H9 (cell line): ENCODE data around the gene USP53. TPM values are rescaled to one million over a fixed set of nuclear protein-coding genes. Genes with fewer than 3 reads are reported as not detected.

Experiments used
- DNase-seq: peaks from one replicate; pipeline ENCODE4 v3.0.0-alpha.2; 2017
- H2AFZ ChIP-seq: one replicate; pipeline ENCODE4 v1.6.1; 2013; ENCODE audit warnings: mild to moderate bottlenecking, low read length, control low read depth, moderate library complexity
- H2AK5ac ChIP-seq: 2 replicates; pipeline ENCODE4 v1.6.1; 2013; ENCODE audit warnings: low read length, control low read depth, mixed read lengths; ENCODE audit not compliant: insufficient read length
- H2BK120ac ChIP-seq: one replicate; pipeline ENCODE4 v1.6.1; 2013; ENCODE audit warnings: low read depth, mild to moderate bottlenecking, low read length, control low read depth, inconsistent platforms; ENCODE audit not compliant: poor library complexity, severe bottlenecking
- H2BK12ac ChIP-seq: 2 replicates; pipeline ENCODE4 v1.6.1; 2013; ENCODE audit warnings: low read length, control low read depth, mixed read lengths, low read depth; ENCODE audit not compliant: insufficient read length
- H2BK15ac ChIP-seq: 2 replicates; pipeline ENCODE4 v1.6.1; 2013; ENCODE audit warnings: low read depth, low read length, control low read depth
- H2BK20ac ChIP-seq: one replicate; pipeline ENCODE4 v1.6.1; 2013; ENCODE audit warnings: low read depth, mild to moderate bottlenecking, low read length, control low read depth, inconsistent platforms; ENCODE audit not compliant: poor library complexity, severe bottlenecking
- H2BK5ac ChIP-seq: 2 replicates; pipeline ENCODE4 v1.6.1; 2013; ENCODE audit warnings: low read length, control low read depth, mixed read lengths; ENCODE audit not compliant: insufficient read length
- H3K14ac ChIP-seq: 2 replicates; pipeline ENCODE4 v1.6.1; 2013; ENCODE audit warnings: low read length, control low read depth; ENCODE audit not compliant: insufficient read depth
- H3K18ac ChIP-seq: 2 replicates; pipeline ENCODE4 v1.6.1; 2013; ENCODE audit warnings: low read depth, mild to moderate bottlenecking, mixed read lengths, low read length, control low read depth; ENCODE audit not compliant: insufficient read length
- H3K23ac ChIP-seq: 2 replicates; pipeline ENCODE4 v1.6.1; 2013; ENCODE audit warnings: low read length, control low read depth, mixed read lengths, low read depth; ENCODE audit not compliant: insufficient read length
- H3K23me2 ChIP-seq: 2 replicates; pipeline ENCODE4 v1.6.1; 2013; ENCODE audit warnings: low read depth, mild to moderate bottlenecking, mixed read lengths, low read length, control low read depth; ENCODE audit not compliant: insufficient read length, poor library complexity, severe bottlenecking
- H3K27ac ChIP-seq: 2 replicates; pipeline ENCODE4 v1.5.1; 2013; ENCODE audit warnings: low read length, control low read depth, mixed read lengths, low read depth; ENCODE audit not compliant: insufficient read length
- H3K27me3 ChIP-seq: 2 replicates; pipeline ENCODE4 v1.6.1; 2013; ENCODE audit warnings: low read length, control low read depth, inconsistent platforms; ENCODE audit not compliant: insufficient read depth
- H3K4ac ChIP-seq: 2 replicates; pipeline ENCODE4 v1.6.1; 2013; ENCODE audit warnings: low read depth, mild to moderate bottlenecking, control low read depth, inconsistent platforms, low read length, moderate library complexity
- H3K4me1 ChIP-seq: 2 replicates; pipeline ENCODE4 v1.6.1; 2013; ENCODE audit warnings: low read length, control low read depth, inconsistent platforms; ENCODE audit not compliant: insufficient read depth
- H3K4me2 ChIP-seq: 2 replicates; pipeline ENCODE4 v1.6.1; 2013; ENCODE audit warnings: low read length, control low read depth, mixed read lengths; ENCODE audit not compliant: insufficient read length, insufficient read depth
- H3K56ac ChIP-seq: 2 replicates; pipeline ENCODE4 v1.6.1; 2013; ENCODE audit warnings: low read depth, mild to moderate bottlenecking, mixed read lengths, low read length, control low read depth; ENCODE audit not compliant: insufficient read length
- H3K79me1 ChIP-seq: 2 replicates; pipeline ENCODE4 v1.6.1; 2013; ENCODE audit warnings: low read depth, mild to moderate bottlenecking, moderate library complexity, low read length, control low read depth, inconsistent platforms; ENCODE audit not compliant: insufficient read depth, poor library complexity, severe bottlenecking
- H3K79me2 ChIP-seq: 2 replicates; pipeline ENCODE4 v1.6.1; 2013; ENCODE audit warnings: low read length, control low read depth, inconsistent platforms; ENCODE audit not compliant: insufficient read depth
- H3K9ac ChIP-seq: 2 replicates; pipeline ENCODE4 v1.6.1; 2013; ENCODE audit warnings: low read length, control low read depth, mixed read lengths; ENCODE audit not compliant: insufficient read length; ENCODE audit errors: extremely low read depth
- H3K9me3 ChIP-seq: one replicate; pipeline ENCODE4 v1.6.1; 2013; ENCODE audit warnings: low read depth, low read length, inconsistent platforms; ENCODE audit not compliant: control insufficient read depth
- H3T11ph ChIP-seq: one replicate; pipeline ENCODE4 v1.6.1; 2013; ENCODE audit warnings: mild to moderate bottlenecking, low read length, control low read depth, inconsistent platforms
- H4K20me1 ChIP-seq: one replicate; pipeline ENCODE4 v1.6.1; 2013; ENCODE audit not compliant: control insufficient read depth, insufficient read length, insufficient read depth
- H4K5ac ChIP-seq: 2 replicates; pipeline ENCODE4 v1.6.1; 2013; ENCODE audit warnings: low read depth, mild to moderate bottlenecking, mixed read lengths, low read length, control low read depth; ENCODE audit not compliant: insufficient read length
- H4K8ac ChIP-seq: replicated peaks from 2 replicates; pipeline ENCODE4 v1.6.1; 2013; ENCODE audit warnings: low read length, control low read depth, mixed read lengths, low read depth; ENCODE audit not compliant: insufficient read length
- H4K91ac ChIP-seq: 2 replicates; pipeline ENCODE4 v1.6.1; 2013; ENCODE audit warnings: low read depth, mild to moderate bottlenecking, moderate library complexity, mixed read lengths, low read length, control low read depth; ENCODE audit not compliant: insufficient read length
- H3K27ac Mint-ChIP-seq, 3 experiments: 2 replicates in 2 of 3; 3 replicates in 1 of 3; pipeline ENCODE4 v1.8.0; 2020 to 2021; ENCODE audit warnings: mixed read lengths in 3 of 3, mild to moderate bottlenecking in 1 of 3, moderate library complexity in 1 of 3
- H3K27me3 Mint-ChIP-seq: 2 replicates; pipeline ENCODE4 v1.8.0; 2021; ENCODE audit warnings: low read depth, mild to moderate bottlenecking, moderate library complexity, mixed read lengths
- H3K36me3 Mint-ChIP-seq, 3 experiments: 2 replicates in 2 of 3; 3 replicates in 1 of 3; pipeline ENCODE4 v1.8.0; 2020 to 2021; ENCODE audit warnings: low read depth in 3 of 3, mixed read lengths in 3 of 3; ENCODE audit not compliant: insufficient read depth in 1 of 3
- H3K4me1 Mint-ChIP-seq, 2 experiments: 2 replicates each; pipeline ENCODE4 v1.8.0; 2020; ENCODE audit warnings: mixed read lengths in 2 of 2
- H3K4me3 Mint-ChIP-seq, 2 experiments: 2 replicates in 1 of 2; 3 replicates in 1 of 2; pipeline ENCODE4 v1.8.0; 2020 to 2021; ENCODE audit warnings: mild to moderate bottlenecking in 2 of 2, mixed read lengths in 2 of 2, moderate library complexity in 1 of 2
- H3K9me3 Mint-ChIP-seq, 2 experiments: 2 replicates in 1 of 2; 3 replicates in 1 of 2; pipeline ENCODE4 v1.8.0; 2020; ENCODE audit warnings: mild to moderate bottlenecking in 2 of 2, mixed read lengths in 2 of 2, moderate library complexity in 1 of 2
- CTCF ChIP-seq: fragments of 200-600 bp; sonication (generic); conservative IDR thresholded peaks from 3 replicates; pipeline ENCODE4 v1.8.0; 2021; ENCODE audit warnings: antibody characterized with exemption, mild to moderate bottlenecking
- total RNA-seq: library from RNA; stranded (reverse); gene quantifications from 2 replicates; pipeline ENCODE4 v1.2.1, GENCODE V29; 2021

The USP53 gene
- total RNA-seq, 1 experiment from 2014 or later: 18.4 TPM

- DNase-seq: no peak
- Histone ChIP-seq H2AFZ (no peak overlapping the region), H3K79me2 (no peaks in the 10 kb centered on the region), H4K91ac (no peak overlapping the region), H3K23ac (no peak overlapping the region), H4K8ac (no peak overlapping the region), H3K4me2 (no peak overlapping the region), H3T11ph (no peak overlapping the region), H3K56ac (no peak overlapping the region), H3K18ac (no peak overlapping the region), H3K79me1 (no peaks in the 10 kb centered on the region), H3K27ac (no peak overlapping the region), H2AK5ac (no peak overlapping the region), H2BK20ac (no peak overlapping the region), H3K9me3 (no peaks in the 10 kb centered on the region), H4K20me1 (no peaks in the 10 kb centered on the region), H3K4me1 (no peaks in the 10 kb centered on the region), H3K23me2 (peaks cover 9% of the 10 kb centered on the region), H3K4ac (no peak overlapping the region), H3K14ac (no peak overlapping the region), H3K9ac (no peak overlapping the region), H4K5ac (no peak overlapping the region), H2BK5ac (no peak overlapping the region), H2BK15ac (no peak overlapping the region), H2BK12ac (no peak overlapping the region), H3K27me3 (no peaks in the 10 kb centered on the region), H2BK120ac (no peak overlapping the region)
- H3K4me3 Mint-ChIP-seq: no peak overlapping the region
- H3K27me3 Mint-ChIP-seq: 0 out of 2 replicates have a peak, but pooled peaks cover 3% of the 10 kb centered on the region
- peaks cover 0 to 3% of the 10 kb centered on the region in 2 experiments; a peak in 1 of 5 replicates for H3K9me3 Mint-ChIP-seq
- TF ChIP-seq CTCF: no peak
- H3K27ac Mint-ChIP-seq: no peak overlapping the region
- H3K36me3 Mint-ChIP-seq: no peaks in the 10 kb centered on the region
- H3K4me1 Mint-ChIP-seq: peaks cover 3 to 9% of the 10 kb centered on the region in 2 experiments; a peak in 3 of 4 replicates
These were observed 91.9 kb downstream of the USP53 start for GRCh38 chr4:119304431-119304830.
